GM12878 (cell line): ENCODE measurements around the gene VASP. TPM values are rescaled to one million over a fixed set of nuclear protein-coding genes. Genes with fewer than 3 reads are reported as not detected.
A peak's percentile ranks its signal among the peaks of the same experiment; 100 is the strongest.

Experiments used
- ASH2L ChIP-seq: fragments of 300-600, 200-600 bp; sonication (generic); IDR thresholded peaks from 2 replicates; pipeline ENCODE4 v1.6.1; 2017; ENCODE audit warnings: low read depth, mild to moderate bottlenecking, borderline replicate concordance
- BACH1 ChIP-seq: fragments of 450-650 bp; IDR thresholded peaks from 2 replicates; pipeline ENCODE4 v1.6.1; 2017; ENCODE audit warnings: mild to moderate bottlenecking, borderline replicate concordance
- BCL3 ChIP-seq: IDR thresholded peaks from 2 replicates; pipeline ENCODE4 v1.6.1; 2011; ENCODE audit warnings: borderline replicate concordance, low read depth, mild to moderate bottlenecking, moderate library complexity, low read length; ENCODE audit not compliant: insufficient read depth, poor library complexity, severe bottlenecking
- CBFB ChIP-seq: IDR thresholded peaks from 2 replicates; pipeline ENCODE4 v1.6.1; 2016; ENCODE audit warnings: antibody characterized with exemption, low read depth
- CEBPB ChIP-seq, 2 experiments: fragments of 150-350 bp in 1 of 2; IDR thresholded peaks; 2 replicates each; pipeline ENCODE4 v1.6.1; 2012 to 2014; ENCODE audit warnings: low read depth in 2 of 2, low read length in 2 of 2, borderline replicate concordance in 1 of 2, inconsistent platforms in 1 of 2
- CREB1 ChIP-seq: IDR thresholded peaks from 2 replicates; pipeline ENCODE4 v1.6.1; 2012; ENCODE audit warnings: low read depth, mild to moderate bottlenecking, inconsistent platforms
- CREM ChIP-seq: IDR thresholded peaks from 2 replicates; pipeline ENCODE4 v1.6.1; 2014; ENCODE audit warnings: antibody characterized with exemption, low read depth
- HDAC6 ChIP-seq: fragments of 200-600 bp; sonication (generic); IDR thresholded peaks from one replicate; pipeline ENCODE4 v1.8.0; 2017; ENCODE audit warnings: antibody characterized with exemption; ENCODE audit not compliant: unreplicated experiment
- IKZF1 ChIP-seq: fragments of 450-650 bp; conservative IDR thresholded peaks from 2 replicates; pipeline ENCODE4 v1.6.1; 2017; ENCODE audit warnings: antibody characterized with exemption, mild to moderate bottlenecking
- IRF4 ChIP-seq: IDR thresholded peaks from 2 replicates; pipeline ENCODE4 v1.6.1; 2011; ENCODE audit warnings: low read depth, low read length
- NBN ChIP-seq: fragments of 450-650 bp; IDR thresholded peaks from 2 replicates; pipeline ENCODE4 v1.6.1; 2016
- NFYB ChIP-seq: IDR thresholded peaks from 2 replicates; pipeline ENCODE4 v1.6.1; 2011; ENCODE audit warnings: low read depth, mild to moderate bottlenecking, low read length, improper control_type of control experiment, moderate library complexity; ENCODE audit not compliant: insufficient read depth
- NR2C2 ChIP-seq: IDR thresholded peaks from 2 replicates; pipeline ENCODE4 v1.6.1; 2011; ENCODE audit warnings: borderline replicate concordance, low read depth; ENCODE audit not compliant: control insufficient read depth, insufficient read length
- NRF1 ChIP-seq: conservative IDR thresholded peaks from 2 replicates; pipeline ENCODE4 v1.6.1; 2011; ENCODE audit warnings: mild to moderate bottlenecking, low read depth, low read length, improper control_type of control experiment
- ZBTB11 ChIP-seq: fragments of 450-650 bp; formaldehyde crosslinking; IDR thresholded peaks from 2 replicates; pipeline ENCODE4 v1.5.0; 2022; ENCODE audit warnings: mild to moderate bottlenecking, missing genetic modification characterization
- ZNF687 ChIP-seq: fragments of 450-650 bp; IDR thresholded peaks from 2 replicates; pipeline ENCODE4 v1.6.1; 2017; ENCODE audit warnings: mild to moderate bottlenecking, moderate library complexity
- polyA plus RNA-seq, 11 experiments: library from polyadenylated mRNA; depleted of rRNA in 4 of 11; unstranded in 6 of 11; stranded (reverse) in 5 of 11; fragments of >200 nt; fragmentation: Nextera tagmentation in 4 of 11; fragmentation: Illumina TruSeq in 1 of 11; extraction: Ambion mirVana in 4 of 11; extraction: Trizol in 1 of 11; gene quantifications; 1 replicate in 1 of 11; 2 replicates in 10 of 11; pipeline versions ENCODE4 v1.2.1 to v1.2.3, GENCODE V29; 2011 to 2016; ENCODE audit warnings: inconsistent platforms in 2 of 11, missing spikeins in 2 of 11, low read depth in 1 of 11
- total RNA-seq, 4 experiments: library from RNA; depleted of rRNA in 3 of 4; stranded (reverse); fragments of >200 nt in 3 of 4; fragmentation: Illumina TruSeq in 1 of 4; extraction: Trizol in 1 of 4; gene quantifications; 2 replicates each; pipeline versions ENCODE4 v1.2.1 to v1.2.3, GENCODE V29; 2013 to 2021
- TF ChIP-seq, protein P1 (sequence below): fragments of 450-650 bp; IDR thresholded peaks from 2 replicates; pipeline ENCODE4 v1.6.1; 2017; ENCODE audit warnings: borderline replicate concordance
- TF ChIP-seq, protein P2 (sequence below): fragments of 450-650 bp; IDR thresholded peaks from 2 replicates; pipeline ENCODE4 v1.6.1; 2017; ENCODE audit warnings: low read depth, mild to moderate bottlenecking, moderate library complexity

VASP gene
- total and polyA plus RNA-seq, 10 of the 15 experiments (the other 5 are each of a cell fraction or from before 2014, with no cell fraction given), result 19.5 to 298 (median 84.8) TPM

- TF ChIP-seq BACH1, result no peak
- TF ChIP-seq, protein P1, sequence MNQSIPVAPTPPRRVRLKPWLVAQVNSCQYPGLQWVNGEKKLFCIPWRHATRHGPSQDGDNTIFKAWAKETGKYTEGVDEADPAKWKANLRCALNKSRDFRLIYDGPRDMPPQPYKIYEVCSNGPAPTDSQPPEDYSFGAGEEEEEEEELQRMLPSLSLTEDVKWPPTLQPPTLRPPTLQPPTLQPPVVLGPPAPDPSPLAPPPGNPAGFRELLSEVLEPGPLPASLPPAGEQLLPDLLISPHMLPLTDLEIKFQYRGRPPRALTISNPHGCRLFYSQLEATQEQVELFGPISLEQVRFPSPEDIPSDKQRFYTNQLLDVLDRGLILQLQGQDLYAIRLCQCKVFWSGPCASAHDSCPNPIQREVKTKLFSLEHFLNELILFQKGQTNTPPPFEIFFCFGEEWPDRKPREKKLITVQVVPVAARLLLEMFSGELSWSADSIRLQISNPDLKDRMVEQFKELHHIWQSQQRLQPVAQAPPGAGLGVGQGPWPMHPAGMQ, result no peak
- TF ChIP-seq IKZF1, result peak; percentile 94
- TF ChIP-seq NFYB, result no peak
- TF ChIP-seq NR2C2, result no peak
- peak; percentile 91 for TF ChIP-seq CREM
- TF ChIP-seq CEBPB (IDR thresholded peaks at IDR 0.05; ENCODE audit: borderline replicate concordance in 1 of 2, low read depth in 2 of 2, low read length in 2 of 2), result no peak
- no peak for TF ChIP-seq IRF4
- peak; percentile 88 for TF ChIP-seq CREB1
- TF ChIP-seq NRF1, result no peak
- TF ChIP-seq BCL3, result no peak
- TF ChIP-seq CBFB, result no peak
- TF ChIP-seq NBN, result peak; percentile 74
- no peak for TF ChIP-seq ZNF687
- TF ChIP-seq ASH2L, result no peak
- no peak for TF ChIP-seq ZBTB11 (CRISPR knock-in tag)
- TF ChIP-seq HDAC6, result no peak
- TF ChIP-seq, protein P2, sequence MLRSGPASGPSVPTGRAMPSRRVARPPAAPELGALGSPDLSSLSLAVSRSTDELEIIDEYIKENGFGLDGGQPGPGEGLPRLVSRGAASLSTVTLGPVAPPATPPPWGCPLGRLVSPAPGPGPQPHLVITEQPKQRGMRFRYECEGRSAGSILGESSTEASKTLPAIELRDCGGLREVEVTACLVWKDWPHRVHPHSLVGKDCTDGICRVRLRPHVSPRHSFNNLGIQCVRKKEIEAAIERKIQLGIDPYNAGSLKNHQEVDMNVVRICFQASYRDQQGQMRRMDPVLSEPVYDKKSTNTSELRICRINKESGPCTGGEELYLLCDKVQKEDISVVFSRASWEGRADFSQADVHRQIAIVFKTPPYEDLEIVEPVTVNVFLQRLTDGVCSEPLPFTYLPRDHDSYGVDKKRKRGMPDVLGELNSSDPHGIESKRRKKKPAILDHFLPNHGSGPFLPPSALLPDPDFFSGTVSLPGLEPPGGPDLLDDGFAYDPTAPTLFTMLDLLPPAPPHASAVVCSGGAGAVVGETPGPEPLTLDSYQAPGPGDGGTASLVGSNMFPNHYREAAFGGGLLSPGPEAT, result no peak
Observed at GRCh38 chr19:45485305-45486077, 21.8 kb upstream of the VASP start (continued).
